Activated CD4-positive, alpha-beta T cell treated with anti-CD3 and anti-CD28 coated beads, Interleukin-2, amount 50 U/mL, for 4 hours (primary cell): ENCODE results near the gene NFE2L2.
"Not testable (repeated sequence)": the region's sequence is repeated elsewhere in the genome, so short reads cannot be mapped to it uniquely, and the experiment has no call there.

Source experiments
- DNase-seq, 2 experiments: peaks; one replicate each; pipeline ENCODE4 v3.0.0-alpha.2; 2020

NFE2L2 gene

GRCh38 chr2:177255227-177255601 is 9.3 kb downstream of the NFE2L2 start:
- DNase-seq: no peak

- DNase-seq: no peak
These were observed 9.9 kb downstream of the NFE2L2 start for GRCh38 chr2:177254433-177255226.

DNA sequence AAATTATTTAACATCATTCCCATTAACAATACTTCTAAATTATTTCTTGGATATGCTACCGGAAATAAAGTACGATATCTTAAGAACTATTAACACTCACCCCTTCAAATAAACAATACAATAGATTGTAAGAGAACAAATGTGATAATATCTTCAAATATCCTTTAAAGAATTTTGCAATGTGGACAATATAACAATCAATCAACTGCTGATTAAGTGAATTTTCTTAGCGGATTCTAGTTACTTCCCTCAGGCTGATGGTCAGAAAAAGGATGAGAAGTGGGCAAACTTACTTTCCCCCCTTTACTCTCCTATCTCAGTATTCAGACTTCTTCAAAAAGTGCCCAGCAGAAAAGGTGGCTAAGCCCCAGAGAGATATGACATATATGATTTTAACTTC is 10.8 kb downstream of the NFE2L2 start:
- no peak for DNase-seq

GRCh38 chr2:177252808-177253531 is 11.6 kb downstream of the NFE2L2 start:
- no peak for DNase-seq

- no peak for DNase-seq
These were observed 13.4 kb downstream of the NFE2L2 start for GRCh38 chr2:177251165-177251542.

GRCh38 chr2:177250461-177250860 is 14.1 kb downstream of the NFE2L2 start:
- DNase-seq: no peak

- no peak for DNase-seq
These were observed 15.5 kb downstream of the NFE2L2 start for GRCh38 chr2:177249038-177249437.

GRCh38 chr2:177247693-177248262 is 16.7 kb downstream of the NFE2L2 start:
- DNase-seq: no peak

- DNase-seq: not testable (repeated sequence)
These were observed 17.9 kb downstream of the NFE2L2 start for GRCh38 chr2:177246523-177247030.

DNA sequence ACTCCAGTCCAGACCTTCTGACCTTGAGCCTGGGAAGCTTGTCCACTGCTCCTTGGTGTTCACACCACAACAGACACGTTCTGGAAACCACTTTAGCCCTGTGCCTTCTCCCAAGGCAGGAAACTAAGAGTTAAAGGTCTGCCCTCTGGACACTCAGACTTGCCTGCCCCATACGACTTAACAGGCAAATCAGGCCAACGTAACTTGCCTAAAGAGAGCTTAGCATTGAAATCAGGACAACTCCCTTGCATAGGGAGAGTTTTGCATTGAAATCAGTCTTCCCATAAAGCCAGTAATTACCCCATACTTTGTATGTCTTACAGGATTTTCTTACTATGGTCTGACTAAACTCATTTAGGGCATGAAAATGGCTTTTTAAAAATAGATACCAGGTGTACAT is 18.5 kb downstream of the NFE2L2 start:
- no peak for DNase-seq

DNA sequence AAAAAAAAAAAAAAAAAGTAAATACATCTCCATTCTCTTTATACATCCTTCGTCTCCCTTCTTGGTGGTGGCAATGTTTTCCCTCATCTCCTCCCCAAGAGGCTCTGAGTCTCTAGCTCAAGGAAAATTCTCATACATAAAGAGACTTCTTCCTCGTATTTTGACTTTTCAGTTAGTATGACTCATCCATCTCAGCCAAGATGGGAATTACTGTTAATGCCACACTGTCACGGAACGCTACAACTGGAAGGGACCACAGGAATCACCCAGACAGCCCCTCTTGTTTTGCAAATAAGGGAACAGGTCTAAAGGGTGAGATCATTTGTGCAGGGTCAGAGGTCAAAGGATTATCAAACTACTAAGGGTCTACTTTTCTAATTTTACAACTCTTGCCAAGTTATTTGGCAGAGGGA is 19.5 kb downstream of the NFE2L2 start:
- DNase-seq: no peak

GRCh38 chr2:177244244-177244771 is 20.2 kb downstream of the NFE2L2 start:
- no peak for DNase-seq

- DNase-seq: no peak
These were observed 21.1 kb downstream of the NFE2L2 start for GRCh38 chr2:177243476-177243875.

GRCh38 chr2:177243073-177243472 is 21.5 kb downstream of the NFE2L2 start:
- no peak for DNase-seq

- DNase-seq: no peak
These were observed 22.2 kb downstream of the NFE2L2 start for GRCh38 chr2:177242121-177242987.

GRCh38 chr2:177241711-177242120 is 22.8 kb downstream of the NFE2L2 start:
- no peak for DNase-seq

GRCh38 chr2:177239932-177240630 is 24.4 kb downstream of the NFE2L2 start:
- no peak for DNase-seq

DNA sequence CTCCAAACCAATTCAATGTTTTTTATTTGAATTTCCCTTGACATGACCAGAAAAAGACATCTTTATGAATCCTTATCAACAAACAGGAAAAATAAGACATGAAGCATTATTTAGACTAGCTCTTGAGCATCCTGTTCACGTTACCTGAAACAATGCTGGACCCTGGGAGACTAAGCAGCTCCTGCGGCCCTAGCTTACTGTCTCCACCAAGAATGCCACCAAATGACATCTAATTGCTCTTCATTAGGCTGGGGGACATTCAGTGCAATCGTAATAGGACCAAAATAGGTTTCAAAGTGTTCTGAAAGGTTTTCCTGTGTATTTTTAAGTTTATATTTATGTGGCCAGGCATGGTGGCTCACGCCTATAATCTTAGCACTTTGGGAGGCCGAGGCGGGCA is 25.5 kb downstream of the NFE2L2 start:
- DNase-seq: no peak

DNA sequence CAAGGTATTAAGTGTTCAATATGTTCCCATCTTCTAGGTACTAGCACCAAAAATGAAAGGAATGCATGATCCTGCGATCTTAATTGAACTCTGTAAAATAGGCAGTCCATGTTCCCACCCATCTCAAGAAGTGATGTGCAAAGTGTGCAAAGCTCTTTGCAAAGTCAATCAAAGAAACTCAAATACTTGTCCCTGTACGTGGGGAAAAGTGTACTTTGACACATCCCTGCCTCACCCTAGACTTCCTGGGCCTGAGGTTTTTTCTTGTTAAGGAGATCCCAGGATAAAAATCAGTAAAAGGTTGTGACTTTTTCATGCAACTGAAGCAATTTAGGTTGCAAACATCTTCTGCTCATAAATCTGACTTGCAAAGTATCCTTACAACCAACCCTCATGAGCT is 26.6 kb downstream of the NFE2L2 start:
- no peak for DNase-seq

- DNase-seq: no peak
These were observed 28.6 kb downstream of the NFE2L2 start for GRCh38 chr2:177235855-177236437.

GRCh38 chr2:177234267-177234666 is 30.3 kb downstream of the NFE2L2 start:
- DNase-seq: no peak
